GM12875 (cell line): ENCODE measurements around the gene WFDC1.

Experiments used
- H3K4me3 ChIP-seq: one replicate; pipeline ENCODE4 v1.5.1; 2011; ENCODE audit warnings: low read depth, low read length, control low read depth
- CTCF ChIP-seq: IDR thresholded peaks from 2 replicates; pipeline ENCODE4 v1.5.1; 2011; ENCODE audit warnings: low read depth, mild to moderate bottlenecking, control low read depth, inconsistent platforms, low read length, moderate library complexity, borderline replicate concordance; ENCODE audit not compliant: insufficient read depth

WFDC1 gene

GRCh38 chr16:84358601-84359295, 64.1 kb downstream of the WFDC1 start:
- H3K4me3 ChIP-seq = no peak overlapping the region
- no peak for TF ChIP-seq CTCF

- H3K4me3 ChIP-seq = no peak overlapping the region
- TF ChIP-seq CTCF = no peak
Observed at GRCh38 chr16:84359326-84359725, 64.6 kb downstream of the WFDC1 start.

- no peak overlapping the region for H3K4me3 ChIP-seq
- TF ChIP-seq CTCF = no peak
Observed at GRCh38 chr16:84360170-84360569, 65.5 kb downstream of the WFDC1 start.

GRCh38 chr16:84360748-84361147, 66.1 kb downstream of the WFDC1 start:
- TF ChIP-seq CTCF = no peak
- no peak overlapping the region for H3K4me3 ChIP-seq

- TF ChIP-seq CTCF = no peak
- H3K4me3 ChIP-seq = no peak overlapping the region
Observed at GRCh38 chr16:84361546-84361945, 66.9 kb downstream of the WFDC1 start.

GRCh38 chr16:84362471-84362941, 67.8 kb downstream of the WFDC1 start:
- H3K4me3 ChIP-seq = no peak overlapping the region
- no peak for TF ChIP-seq CTCF

GRCh38 chr16:84366208-84366607, 71.5 kb downstream of the WFDC1 start:
- no peak for TF ChIP-seq CTCF
- no peak overlapping the region for H3K4me3 ChIP-seq
